Body of pancreas (tissue), 4 donors: Measurements from ENCODE around the gene MSH6.

ENCODE experiments used
- POLR2A ChIP-seq, 3 donors: fragments of 450-650 bp; IDR thresholded peaks; one replicate each; pipeline ENCODE4 v1.6.1; 2016; ENCODE audit warnings: antibody characterized with exemption in 3 of 3, mild to moderate bottlenecking in 2 of 3
- TF ChIP-seq, protein P1 (sequence below), 7 experiments: fragments of 450-650 bp in 4 of 7; fragments of 200-600 bp in 3 of 7; sonication (generic) in 3 of 7; IDR thresholded peaks; one replicate each; pipeline ENCODE4 v1.5.1; 2016 to 2019; ENCODE audit warnings: antibody characterized with exemption in 7 of 7

DNA sequence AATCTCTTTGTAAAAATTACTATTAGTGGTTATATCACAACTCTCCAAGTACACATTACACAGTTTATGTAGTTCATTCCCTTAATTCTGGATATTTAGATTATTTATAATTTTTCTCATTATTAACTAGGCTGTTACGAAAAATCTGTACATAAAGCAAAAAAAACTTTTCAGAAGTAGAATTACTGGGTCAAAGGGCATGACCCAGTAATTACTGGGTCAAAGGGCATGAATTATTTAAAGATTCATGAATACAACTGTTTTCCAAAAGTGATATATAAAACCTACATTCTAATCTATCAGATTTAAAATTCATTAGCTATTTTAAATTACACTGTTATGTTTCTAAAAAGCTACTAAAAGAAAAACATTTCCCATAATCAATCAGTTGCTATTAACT, 55.3 kb downstream of the MSH6 start:
- TF ChIP-seq, protein P1, sequence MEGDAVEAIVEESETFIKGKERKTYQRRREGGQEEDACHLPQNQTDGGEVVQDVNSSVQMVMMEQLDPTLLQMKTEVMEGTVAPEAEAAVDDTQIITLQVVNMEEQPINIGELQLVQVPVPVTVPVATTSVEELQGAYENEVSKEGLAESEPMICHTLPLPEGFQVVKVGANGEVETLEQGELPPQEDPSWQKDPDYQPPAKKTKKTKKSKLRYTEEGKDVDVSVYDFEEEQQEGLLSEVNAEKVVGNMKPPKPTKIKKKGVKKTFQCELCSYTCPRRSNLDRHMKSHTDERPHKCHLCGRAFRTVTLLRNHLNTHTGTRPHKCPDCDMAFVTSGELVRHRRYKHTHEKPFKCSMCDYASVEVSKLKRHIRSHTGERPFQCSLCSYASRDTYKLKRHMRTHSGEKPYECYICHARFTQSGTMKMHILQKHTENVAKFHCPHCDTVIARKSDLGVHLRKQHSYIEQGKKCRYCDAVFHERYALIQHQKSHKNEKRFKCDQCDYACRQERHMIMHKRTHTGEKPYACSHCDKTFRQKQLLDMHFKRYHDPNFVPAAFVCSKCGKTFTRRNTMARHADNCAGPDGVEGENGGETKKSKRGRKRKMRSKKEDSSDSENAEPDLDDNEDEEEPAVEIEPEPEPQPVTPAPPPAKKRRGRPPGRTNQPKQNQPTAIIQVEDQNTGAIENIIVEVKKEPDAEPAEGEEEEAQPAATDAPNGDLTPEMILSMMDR (IDR thresholded peaks at IDR 0.05): no peak
- no peak for TF ChIP-seq POLR2A (IDR thresholded peaks at IDR 0.05)
